GM20431 (cell line): ENCODE results near the gene OR6P1.

Experiments used
- in situ Hi-C: fragments of 300-500 bp; cut with MseI, MboI; formaldehyde crosslinking; loops from one replicate; pipeline ENCODE4 v1.15.0; 2020; ENCODE audit warnings: low sequenced_read_pairs; ENCODE audit not compliant: unreplicated experiment

Gene OR6P1, protein sequence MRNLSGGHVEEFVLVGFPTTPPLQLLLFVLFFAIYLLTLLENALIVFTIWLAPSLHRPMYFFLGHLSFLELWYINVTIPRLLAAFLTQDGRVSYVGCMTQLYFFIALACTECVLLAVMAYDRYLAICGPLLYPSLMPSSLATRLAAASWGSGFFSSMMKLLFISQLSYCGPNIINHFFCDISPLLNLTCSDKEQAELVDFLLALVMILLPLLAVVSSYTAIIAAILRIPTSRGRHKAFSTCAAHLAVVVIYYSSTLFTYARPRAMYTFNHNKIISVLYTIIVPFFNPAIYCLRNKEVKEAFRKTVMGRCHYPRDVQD

GRCh38 chr1:158570480-158570879 is at the start of gene OR6P1:
TSS of gene OR6P1 (minus strand) at chr1:158570580. CDS start at chr1:158563604, 6,976 bp downstream.
- in situ Hi-C loops, result no loop called here

GRCh38 chr1:158613764-158614163 is 43.4 kb upstream of the OR6P1 start:
- in situ Hi-C loops, result no loop called here

GRCh38 chr1:158611916-158612315 is 41.5 kb upstream of the OR6P1 start:
- in situ Hi-C loops, result no loop called here

DNA sequence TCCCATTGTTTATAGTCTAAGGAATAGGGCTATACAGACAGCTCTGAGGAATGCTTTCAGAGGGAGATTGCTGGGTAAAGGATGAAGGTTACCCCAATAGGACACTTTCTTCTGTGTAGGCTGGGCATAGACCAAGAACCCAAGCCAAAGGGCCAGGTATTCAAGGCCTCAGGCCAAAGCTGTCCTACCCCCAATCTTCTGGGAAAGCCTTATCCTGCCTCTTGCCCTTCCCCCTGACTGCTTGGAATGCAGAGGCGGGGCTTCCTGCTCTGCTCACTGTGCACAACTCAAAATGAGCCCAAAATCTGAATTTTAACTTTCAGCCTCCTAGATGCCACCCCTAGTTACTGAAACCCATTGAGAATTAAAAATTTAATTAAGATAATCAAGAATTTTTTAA is 36.9 kb upstream of the OR6P1 start:
- in situ Hi-C loops, result no loop called here

- in situ Hi-C loops, result no loop called here
These were observed 34.6 kb upstream of the OR6P1 start, which contains the start of gene OR10Z1 for GRCh38 chr1:158604968-158605367. TSS of gene OR10Z1 (plus strand) at chr1:158605268. CDS start at chr1:158606439, 1,171 bp downstream.

DNA sequence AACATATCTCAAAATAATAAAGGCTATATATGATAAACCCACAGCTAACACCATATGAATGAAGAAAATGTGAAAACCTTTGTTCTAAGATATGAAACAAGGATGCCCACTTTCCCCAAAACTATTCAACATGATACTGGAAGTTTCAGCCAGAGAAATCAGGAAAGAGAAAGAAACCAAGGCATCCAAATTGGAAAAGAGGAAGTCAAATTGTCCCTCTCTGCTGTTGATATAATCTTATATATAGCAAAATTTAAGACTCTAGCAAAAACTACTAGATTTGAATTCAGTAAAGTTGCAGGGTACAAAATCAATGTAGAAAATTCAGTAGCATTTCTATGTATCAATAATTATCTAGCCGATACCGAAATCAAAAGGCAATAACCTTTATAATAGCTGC is 30.4 kb upstream of the OR6P1 start:
- in situ Hi-C loops, result no loop called here

- in situ Hi-C loops, result no loop called here
These were observed 16.6 kb upstream of the OR6P1 start for GRCh38 chr1:158586942-158587341.

DNA sequence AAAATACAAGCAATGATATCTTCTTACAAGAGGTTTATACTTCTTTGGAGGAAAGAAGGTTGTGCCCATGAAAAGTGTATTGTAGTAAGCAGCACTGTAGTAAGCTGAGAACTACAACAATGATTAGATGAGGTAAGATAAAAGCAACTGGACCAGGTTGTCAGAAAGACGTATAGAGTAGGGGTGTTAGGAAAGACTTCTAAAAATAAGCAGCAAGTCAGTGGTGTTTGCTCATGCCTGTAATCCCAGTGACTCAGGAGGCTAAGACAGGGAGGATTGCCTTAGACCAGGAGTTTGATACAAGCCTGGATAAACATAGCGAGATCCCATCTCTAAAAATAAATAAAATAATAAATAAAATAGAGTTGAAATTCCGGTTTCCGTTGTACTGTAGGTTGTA is 13.6 kb upstream of the OR6P1 start:
- in situ Hi-C loops, result no loop called here

- in situ Hi-C loops, result no loop called here
These were observed 9.4 kb upstream of the OR6P1 start, which contains the start of gene OR10X1 for GRCh38 chr1:158579733-158580132. TSS of gene OR10X1 (minus strand) at chr1:158579899. CDS start at chr1:158579899, 0 bp downstream.

DNA sequence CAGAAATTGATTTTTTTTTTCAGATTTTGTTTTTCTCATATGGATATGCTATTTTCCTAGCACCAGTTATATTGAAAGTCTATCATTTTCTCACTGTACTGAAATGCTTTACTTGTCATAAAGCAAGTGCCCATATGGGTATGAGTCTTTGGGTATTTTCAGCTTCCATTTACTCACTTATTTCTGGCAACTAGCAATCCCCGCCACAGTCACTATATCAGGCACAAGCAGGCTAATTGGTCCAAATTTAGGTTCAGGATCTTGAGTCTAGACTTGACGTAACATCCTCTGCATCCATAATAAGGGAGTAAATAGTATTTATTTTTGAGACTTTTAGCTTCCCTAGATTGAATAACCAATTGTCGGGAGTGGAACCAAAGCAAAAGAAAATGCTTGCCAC is 7.2 kb upstream of the OR6P1 start:
- in situ Hi-C loops, result no loop called here

- in situ Hi-C loops, result no loop called here
These were observed 1.8 kb upstream of the OR6P1 start for GRCh38 chr1:158572226-158572625.

DNA sequence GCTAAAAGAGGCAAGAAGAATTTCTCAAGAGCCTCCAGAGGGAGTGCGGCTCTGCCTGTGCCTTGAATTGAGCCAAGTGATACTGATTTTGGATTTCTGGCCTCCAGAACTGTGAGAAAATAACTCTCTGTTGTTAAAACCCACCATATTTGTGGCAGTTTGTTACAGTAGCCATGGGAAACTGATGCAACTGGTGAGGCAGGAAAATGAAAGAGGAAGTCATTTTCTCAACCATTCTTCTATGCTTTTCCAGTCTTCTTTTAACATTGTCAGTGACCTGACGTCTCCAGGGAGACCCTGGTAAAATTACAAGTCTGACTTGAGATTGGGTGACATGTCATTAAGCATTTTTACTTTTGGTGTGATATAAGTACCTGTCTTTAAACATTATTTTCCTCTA is 5.8 kb downstream of the OR6P1 start:
- in situ Hi-C loops, result no loop called here

- in situ Hi-C loops, result no loop called here
These were observed 6.5 kb downstream of the OR6P1 start for GRCh38 chr1:158563853-158564252.

DNA sequence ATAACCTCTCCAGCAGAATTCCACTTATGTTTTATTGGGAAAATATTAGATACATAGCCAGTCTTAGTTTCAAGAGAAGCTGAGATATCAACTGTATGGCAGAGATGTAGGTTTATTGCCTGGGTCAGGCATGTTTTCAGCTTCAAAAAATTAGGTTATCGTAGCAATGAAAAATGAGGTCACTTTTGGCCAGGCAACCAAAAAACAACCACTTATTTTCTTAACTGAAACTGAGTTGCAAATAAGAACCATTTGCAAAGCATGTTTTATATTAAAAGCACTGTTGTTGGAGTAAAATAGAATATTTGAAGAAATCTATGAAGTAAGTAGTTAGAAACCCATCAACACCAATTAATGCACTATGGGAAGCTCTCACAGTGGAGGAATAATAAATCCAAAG is 10.7 kb downstream of the OR6P1 start:
- in situ Hi-C loops, result no loop called here

DNA sequence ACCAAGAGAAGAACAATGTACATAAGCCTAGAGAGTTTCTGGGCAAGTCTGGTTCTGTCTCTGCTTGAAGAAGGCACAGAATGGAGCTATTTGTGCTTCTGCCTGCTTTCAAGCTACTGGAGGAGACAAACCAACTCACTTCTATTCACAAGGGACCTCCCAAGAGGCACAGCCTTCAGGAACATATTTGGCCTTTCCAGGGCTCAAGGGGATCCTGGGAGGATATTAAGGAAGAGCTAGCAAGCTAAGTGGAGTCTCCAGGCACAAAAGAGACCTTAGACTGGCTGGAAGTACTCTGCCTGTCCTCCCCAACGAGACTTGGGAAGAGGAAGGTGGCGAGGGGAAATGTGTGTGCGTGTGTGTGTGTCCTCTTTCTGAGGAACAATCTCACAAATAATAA is 16.0 kb downstream of the OR6P1 start, which contains the start of gene OR6Y1:
Gene OR6Y1, minus strand, starts transcription at position 54 of the 400 bp plus-strand sequence. CDS start 6,300 bp downstream, outside the sequence.
- in situ Hi-C loops, result no loop called here

- in situ Hi-C loops, result no loop called here
These were observed 18.1 kb downstream of the OR6P1 start for GRCh38 chr1:158552296-158552695.

DNA sequence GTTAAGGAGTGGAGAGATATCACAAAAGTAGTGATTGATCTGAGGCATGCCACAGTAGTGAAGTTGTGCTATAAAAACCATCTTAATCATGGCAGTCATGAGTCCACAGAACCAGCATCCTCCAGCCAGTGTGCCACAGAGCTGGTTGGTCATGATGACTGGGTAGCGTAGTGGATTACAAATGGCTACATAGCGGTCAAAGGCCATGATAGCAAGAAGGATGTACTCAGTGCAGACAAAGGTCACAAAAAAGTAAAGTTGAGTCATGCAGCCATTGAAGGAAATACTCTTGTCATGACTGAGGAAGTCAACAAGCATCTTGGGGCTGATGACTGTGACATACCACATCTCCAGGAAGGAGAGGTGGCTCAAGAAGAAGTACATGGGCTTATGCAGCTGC is 22.8 kb downstream of the OR6P1 start:
- in situ Hi-C loops, result no loop called here

GRCh38 chr1:158537609-158538008 is 32.8 kb downstream of the OR6P1 start:
- in situ Hi-C loops, result no loop called here

GRCh38 chr1:158534496-158534895 is 35.9 kb downstream of the OR6P1 start:
- in situ Hi-C loops, result no loop called here

GRCh38 chr1:158527190-158527815 is 43.1 kb downstream of the OR6P1 start:
- in situ Hi-C loops, result no loop called here

GRCh38 chr1:158521666-158522058 is 48.7 kb downstream of the OR6P1 start:
- in situ Hi-C loops, result loop anchor here (25.0 kb wide), 2 partner anchors 309 to 466 kb away; no protein-coding TSS in a partner anchor
